ENCODE data around the gene FARP1.

DNA sequence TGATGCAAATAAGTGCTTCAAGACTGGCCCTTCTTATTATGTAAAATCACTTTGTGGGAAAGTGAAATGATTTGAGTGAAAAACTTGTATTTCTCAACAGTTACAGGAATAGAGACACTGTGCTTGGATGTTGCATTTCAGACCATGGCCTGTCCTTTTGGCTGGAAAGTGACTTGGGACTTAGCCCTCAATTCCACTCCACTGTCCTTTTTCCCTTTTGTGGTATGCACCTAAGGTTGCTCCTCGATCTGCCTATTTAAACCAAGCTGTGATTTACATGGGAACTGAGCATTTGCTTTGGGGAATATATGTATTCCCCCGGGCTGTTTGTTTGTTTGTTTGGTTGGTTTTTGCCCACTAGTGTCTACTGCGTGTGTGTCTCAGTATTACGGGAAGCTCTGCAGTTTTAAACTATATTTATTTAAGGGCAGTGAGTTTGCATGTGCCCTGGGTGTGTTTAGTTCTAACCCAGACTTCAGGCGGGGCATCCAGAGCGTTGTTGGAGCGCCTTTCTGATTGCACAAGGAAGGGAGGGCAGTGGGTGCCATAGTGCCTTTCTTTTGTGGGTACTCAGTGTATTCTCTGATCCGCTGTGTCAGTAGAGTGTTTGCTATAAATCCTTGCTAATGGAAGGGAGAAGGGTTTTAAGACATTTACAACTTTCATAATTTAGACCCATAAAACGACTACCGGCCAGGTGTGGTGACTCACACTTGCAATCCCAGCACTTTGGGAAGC is 52.3 kb downstream of the FARP1 start:
- TF ChIP-seq, protein P1, sequence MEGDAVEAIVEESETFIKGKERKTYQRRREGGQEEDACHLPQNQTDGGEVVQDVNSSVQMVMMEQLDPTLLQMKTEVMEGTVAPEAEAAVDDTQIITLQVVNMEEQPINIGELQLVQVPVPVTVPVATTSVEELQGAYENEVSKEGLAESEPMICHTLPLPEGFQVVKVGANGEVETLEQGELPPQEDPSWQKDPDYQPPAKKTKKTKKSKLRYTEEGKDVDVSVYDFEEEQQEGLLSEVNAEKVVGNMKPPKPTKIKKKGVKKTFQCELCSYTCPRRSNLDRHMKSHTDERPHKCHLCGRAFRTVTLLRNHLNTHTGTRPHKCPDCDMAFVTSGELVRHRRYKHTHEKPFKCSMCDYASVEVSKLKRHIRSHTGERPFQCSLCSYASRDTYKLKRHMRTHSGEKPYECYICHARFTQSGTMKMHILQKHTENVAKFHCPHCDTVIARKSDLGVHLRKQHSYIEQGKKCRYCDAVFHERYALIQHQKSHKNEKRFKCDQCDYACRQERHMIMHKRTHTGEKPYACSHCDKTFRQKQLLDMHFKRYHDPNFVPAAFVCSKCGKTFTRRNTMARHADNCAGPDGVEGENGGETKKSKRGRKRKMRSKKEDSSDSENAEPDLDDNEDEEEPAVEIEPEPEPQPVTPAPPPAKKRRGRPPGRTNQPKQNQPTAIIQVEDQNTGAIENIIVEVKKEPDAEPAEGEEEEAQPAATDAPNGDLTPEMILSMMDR (IDR thresholded peaks at IDR 0.05), result no peak
- TF ChIP-seq EP300 (IDR thresholded peaks at IDR 0.05), result no peak

Measured in suprapubic skin (tissue), 3 donors.